ENCODE measurements around the gene PNMA8B.
"Not testable (repeated sequence)": the region's sequence is repeated elsewhere in the genome, so short reads cannot be mapped to it uniquely, and the experiment has no call there.

Gene PNMA8B

GRCh38 chr19:46497773-46498172 is 2.1 kb upstream of the PNMA8B start:
- Histone ChIP-seq H2AFZ (ENCODE audit: low read depth) (no peak overlapping the region), H3K9ac (no peak overlapping the region), H3K79me2 (ENCODE audit: insufficient read depth, low read depth) (no peaks in the 10 kb centered on the region), H3K4me3 (IDR thresholded peaks at IDR 0.05; ENCODE audit: insufficient read depth, low read depth, low read length) (no peak overlapping the region), H3K4me2 (no peak overlapping the region), H3K36me3 (ENCODE audit: insufficient read depth) (no peaks in the 10 kb centered on the region), H3K27me3 (ENCODE audit: insufficient read depth, low read depth) (peaks cover 76% of the 10 kb centered on the region), H4K20me1 (ENCODE audit: insufficient read depth) (no peaks in the 10 kb centered on the region), H3K4me1 (ENCODE audit: low read depth, poor library complexity, severe bottlenecking) (no peaks in the 10 kb centered on the region), H3K27ac (no peak overlapping the region)
- TF ChIP-seq, protein P1, sequence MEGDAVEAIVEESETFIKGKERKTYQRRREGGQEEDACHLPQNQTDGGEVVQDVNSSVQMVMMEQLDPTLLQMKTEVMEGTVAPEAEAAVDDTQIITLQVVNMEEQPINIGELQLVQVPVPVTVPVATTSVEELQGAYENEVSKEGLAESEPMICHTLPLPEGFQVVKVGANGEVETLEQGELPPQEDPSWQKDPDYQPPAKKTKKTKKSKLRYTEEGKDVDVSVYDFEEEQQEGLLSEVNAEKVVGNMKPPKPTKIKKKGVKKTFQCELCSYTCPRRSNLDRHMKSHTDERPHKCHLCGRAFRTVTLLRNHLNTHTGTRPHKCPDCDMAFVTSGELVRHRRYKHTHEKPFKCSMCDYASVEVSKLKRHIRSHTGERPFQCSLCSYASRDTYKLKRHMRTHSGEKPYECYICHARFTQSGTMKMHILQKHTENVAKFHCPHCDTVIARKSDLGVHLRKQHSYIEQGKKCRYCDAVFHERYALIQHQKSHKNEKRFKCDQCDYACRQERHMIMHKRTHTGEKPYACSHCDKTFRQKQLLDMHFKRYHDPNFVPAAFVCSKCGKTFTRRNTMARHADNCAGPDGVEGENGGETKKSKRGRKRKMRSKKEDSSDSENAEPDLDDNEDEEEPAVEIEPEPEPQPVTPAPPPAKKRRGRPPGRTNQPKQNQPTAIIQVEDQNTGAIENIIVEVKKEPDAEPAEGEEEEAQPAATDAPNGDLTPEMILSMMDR (conservative IDR thresholded peaks at IDR 0.05; ENCODE audit: low read depth, low read length), result no peak

GRCh38 chr19:46496886-46497285 is 1.2 kb upstream of the PNMA8B start:
- H2AFZ ChIP-seq (ENCODE audit: low read depth); H3K4me1 ChIP-seq (ENCODE audit: low read depth, poor library complexity, severe bottlenecking); H3K4me3 ChIP-seq (IDR thresholded peaks at IDR 0.05; ENCODE audit: insufficient read depth, low read depth, low read length); H3K36me3 ChIP-seq (ENCODE audit: insufficient read depth); H3K4me2 ChIP-seq; H3K79me2 ChIP-seq (ENCODE audit: insufficient read depth, low read depth); H3K9ac ChIP-seq; H4K20me1 ChIP-seq (ENCODE audit: insufficient read depth); H3K27ac ChIP-seq: not testable (repeated sequence)
- peaks cover 81% of the 10 kb centered on the region for H3K27me3 ChIP-seq (ENCODE audit: insufficient read depth, low read depth)

DNA sequence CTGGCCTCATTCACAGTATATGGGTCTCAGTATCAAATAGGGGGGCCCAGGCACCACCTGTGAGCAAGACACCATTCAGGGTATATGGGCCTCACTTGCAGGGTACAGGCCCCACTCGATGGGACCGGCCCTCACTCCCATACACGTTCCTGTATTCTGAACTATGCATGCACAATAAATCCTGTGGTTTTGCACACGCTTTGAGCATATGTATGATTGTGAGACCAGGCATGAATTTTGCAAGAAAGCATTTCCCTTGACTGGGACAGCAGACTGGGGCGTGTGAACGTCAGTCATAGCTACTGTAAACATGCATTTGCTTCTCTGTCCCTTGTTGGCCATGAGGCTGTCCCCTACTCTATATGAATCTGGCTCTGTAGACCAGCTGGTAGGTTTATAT is 637 bp upstream of the PNMA8B start:
- H3K79me2 ChIP-seq (ENCODE audit: insufficient read depth, low read depth), result no peaks in the 10 kb centered on the region
- no peak overlapping the region for H2AFZ ChIP-seq (ENCODE audit: low read depth)
- TF ChIP-seq, protein P1 (conservative IDR thresholded peaks at IDR 0.05; ENCODE audit: low read depth, low read length), result no peak
- no peak overlapping the region for H3K4me2 ChIP-seq
- H3K4me3 ChIP-seq (IDR thresholded peaks at IDR 0.05; ENCODE audit: insufficient read depth, low read depth, low read length), result no peak overlapping the region
- peaks cover 87% of the 10 kb centered on the region for H3K27me3 ChIP-seq (ENCODE audit: insufficient read depth, low read depth)
- H3K9ac ChIP-seq, result no peak overlapping the region
- H4K20me1 ChIP-seq (ENCODE audit: insufficient read depth), result no peaks in the 10 kb centered on the region
- H3K4me1 ChIP-seq (ENCODE audit: low read depth, poor library complexity, severe bottlenecking), result no peaks in the 10 kb centered on the region
- no peaks in the 10 kb centered on the region for H3K36me3 ChIP-seq (ENCODE audit: insufficient read depth)
- no peak overlapping the region for H3K27ac ChIP-seq

DNA sequence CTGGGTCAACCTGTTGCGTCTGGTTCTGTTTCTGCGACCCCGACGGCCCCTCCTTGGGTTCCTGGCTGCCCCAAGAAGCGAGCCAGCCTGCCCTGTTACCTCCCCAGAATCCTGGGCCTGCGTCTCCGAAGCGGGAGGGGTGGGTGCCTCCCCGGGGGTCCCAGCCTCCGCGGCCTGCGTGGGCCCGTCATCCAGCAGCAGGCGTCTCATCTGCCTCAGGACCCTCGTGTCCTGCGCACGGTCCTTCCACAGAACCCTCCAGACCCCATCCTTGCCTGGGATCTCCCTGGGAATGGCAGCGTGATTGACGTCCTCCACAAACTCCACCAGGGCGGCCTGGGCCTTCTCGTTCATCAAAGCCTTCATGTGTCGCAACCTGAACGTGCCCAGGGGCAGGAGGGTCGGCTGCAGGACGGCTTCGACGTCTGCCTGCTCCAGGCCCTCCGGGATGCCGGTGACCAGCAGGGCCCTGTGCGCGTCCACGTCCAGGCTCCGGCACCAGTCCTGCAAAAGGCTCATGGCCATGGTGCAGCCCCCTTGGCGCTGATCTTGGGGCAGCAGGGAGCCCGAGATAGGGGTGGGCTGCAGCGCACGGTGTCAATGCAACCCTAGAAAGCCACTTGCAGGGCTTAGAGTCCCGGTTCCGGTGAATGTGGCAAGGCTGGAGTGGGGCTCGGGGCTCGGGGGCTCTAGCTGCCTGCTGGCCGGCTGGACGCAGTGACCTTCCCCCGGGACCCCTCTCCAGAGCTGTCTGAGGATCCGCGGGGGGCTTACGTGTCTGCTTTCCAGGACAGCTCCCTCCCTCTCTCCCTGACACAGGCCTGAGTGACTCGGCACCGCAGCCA is 504 bp downstream of the PNMA8B start:
- Histone ChIP-seq H3K4me1 (ENCODE audit: low read depth, poor library complexity, severe bottlenecking) (no peaks in the 10 kb centered on the region), H3K4me2 (no peak overlapping the region), H3K79me2 (ENCODE audit: insufficient read depth, low read depth) (no peaks in the 10 kb centered on the region), H3K27ac (no peak overlapping the region), H3K36me3 (ENCODE audit: insufficient read depth) (no peaks in the 10 kb centered on the region), H3K27me3 (ENCODE audit: insufficient read depth, low read depth) (peaks cover 92% of the 10 kb centered on the region), H3K4me3 (IDR thresholded peaks at IDR 0.05; ENCODE audit: insufficient read depth, low read depth, low read length) (no peak overlapping the region), H2AFZ (ENCODE audit: low read depth) (no peak overlapping the region), H3K9ac (no peak overlapping the region), H4K20me1 (ENCODE audit: insufficient read depth) (no peaks in the 10 kb centered on the region)
- TF ChIP-seq, protein P1 (conservative IDR thresholded peaks at IDR 0.05; ENCODE audit: low read depth, low read length), result no peak

All from KMS-11 (cell line).